Naive thymus-derived CD8-positive, alpha-beta T cell (primary cell): ENCODE data around the gene IRX4. TPM values are rescaled to one million over a fixed set of nuclear protein-coding genes. Genes with fewer than 3 reads are reported as not detected.
"Not testable (repeated sequence)": the region's sequence is repeated elsewhere in the genome, so short reads cannot be mapped to it uniquely, and the experiment has no call there.

Experiments used
- ATAC-seq, 2 donors: fragments of 150-1000 bp; cut with Tn5 transposase in 1 of 2; sonication (Bioruptor Pico), chemical (Tn5 transposase) in 1 of 2; 1 replicate in 1 of 2; 2 replicates in 1 of 2; pipeline ENCODE4 v1.10.0; 2021; ENCODE audit warnings: mild to moderate bottlenecking in 2 of 2, moderate library complexity in 2 of 2
- POLR2A ChIA-PET: fragments of 350-600 bp; sonication (Branson Sonifier 250); formaldehyde crosslinking; loops from one replicate; lab custom pipeline; 2021; ENCODE audit warnings: antibody characterized with exemption; lab: Charles Lee
- DNase-seq, 10 donors: peaks; one replicate each; pipeline versions ENCODE4 v3.0.0 to v3.0.0-alpha.2; 2020 to 2022
- H3K27ac Mint-ChIP-seq, 10 donors: one replicate each; pipeline ENCODE4 v1.8.0; 2020 to 2022; ENCODE audit warnings: mild to moderate bottlenecking in 10 of 10, mixed read lengths in 10 of 10, moderate library complexity in 4 of 10, inconsistent platforms in 1 of 10
- H3K27me3 Mint-ChIP-seq, 5 donors: one replicate each; pipeline ENCODE4 v1.8.0; 2021 to 2022; ENCODE audit warnings: mixed read lengths in 5 of 5
- H3K36me3 Mint-ChIP-seq, 3 donors: one replicate each; pipeline ENCODE4 v1.8.0; 2020 to 2022; ENCODE audit warnings: mixed read lengths in 3 of 3, mild to moderate bottlenecking in 2 of 3, inconsistent platforms in 1 of 3
- H3K4me1 Mint-ChIP-seq, 4 donors: one replicate each; pipeline ENCODE4 v1.8.0; 2021 to 2022; ENCODE audit warnings: mixed read lengths in 4 of 4
- H3K4me3 Mint-ChIP-seq, 10 donors: one replicate each; pipeline ENCODE4 v1.8.0; 2020 to 2022; ENCODE audit warnings: mild to moderate bottlenecking in 10 of 10, mixed read lengths in 10 of 10, moderate library complexity in 6 of 10, inconsistent platforms in 1 of 10
- H3K9me3 Mint-ChIP-seq, 9 donors: one replicate each; pipeline ENCODE4 v1.8.0; 2020 to 2022; ENCODE audit warnings: mixed read lengths in 9 of 9, mild to moderate bottlenecking in 3 of 9, inconsistent platforms in 1 of 9, moderate library complexity in 1 of 9
- polyA plus RNA-seq, 3 donors: library from polyadenylated mRNA; unstranded; fragments of 300-500 nt; fragmentation: Illumina TruSeq; gene quantifications; one replicate each; pipeline ENCODE4 v1.2.3, GENCODE V29; 2021
- total RNA-seq, 8 experiments: library from RNA in 2 of 8; stranded (reverse) in 2 of 8; gene quantifications; one replicate each; pipeline ENCODE4 v1.2.3 and lab custom pipeline; 2021 to 2026

The IRX4 gene
- total and polyA plus RNA-seq, 5 experiments from 2014 or later, result not detected

GRCh38 chr5:1843761-1844160 is 39.0 kb downstream of the IRX4 start:
- peaks cover 18 to 49% (median 27%) of the 10 kb centered on the region in 5 donors for H3K27me3 Mint-ChIP-seq
- POLR2A ChIA-PET, H3K4me3 Mint-ChIP-seq, ATAC-seq, H3K27ac Mint-ChIP-seq, H3K36me3 Mint-ChIP-seq, H3K4me1 Mint-ChIP-seq, H3K9me3 Mint-ChIP-seq: not testable (repeated sequence)
- peak in 1 of 10 donors; percentile 8 for DNase-seq

- Mint-ChIP-seq H3K27ac (no peak overlapping the region), H3K27me3 (peaks cover 13 to 48% (median 25%) of the 10 kb centered on the region in 5 donors), H3K4me1 (no peaks in the 10 kb centered on the region), H3K36me3 (no peaks in the 10 kb centered on the region), H3K4me3 (no peak overlapping the region), H3K9me3 (no peaks in the 10 kb centered on the region)
- no peak for DNase-seq
- POLR2A ChIA-PET, result no interaction called here
- no peak for ATAC-seq
Measured at GRCh38 chr5:1842004-1842819, 40.5 kb downstream of the IRX4 start.

GRCh38 chr5:1840741-1841521 is 41.8 kb downstream of the IRX4 start:
- POLR2A ChIA-PET, result no interaction called here
- peaks cover 13 to 48% (median 25%) of the 10 kb centered on the region in 5 donors for H3K27me3 Mint-ChIP-seq
- H3K4me3 Mint-ChIP-seq, result no peak overlapping the region
- H3K27ac Mint-ChIP-seq, result no peak overlapping the region
- no peak for ATAC-seq
- no peaks in the 10 kb centered on the region for H3K9me3 Mint-ChIP-seq
- DNase-seq, result peak in 1 of 10 donors; percentile 46
- H3K4me1 Mint-ChIP-seq, result no peaks in the 10 kb centered on the region
- H3K36me3 Mint-ChIP-seq, result no peaks in the 10 kb centered on the region

- POLR2A ChIA-PET, result no interaction called here
- no peak overlapping the region for H3K27ac Mint-ChIP-seq
- peak in 1 of 10 donors; percentile 53 for DNase-seq
Measured at GRCh38 chr5:1840071-1840547, 42.6 kb downstream of the IRX4 start.

GRCh38 chr5:1838013-1838412 is 44.7 kb downstream of the IRX4 start:
- Mint-ChIP-seq H3K27ac (no peak overlapping the region), H3K36me3 (no peaks in the 10 kb centered on the region), H3K9me3 (no peaks in the 10 kb centered on the region), H3K4me1 (no peaks in the 10 kb centered on the region), H3K4me3 (no peak overlapping the region), H3K27me3 (peaks cover 13 to 45% (median 27%) of the 10 kb centered on the region in 5 donors)
- DNase-seq, result no peak
- POLR2A ChIA-PET, result interaction anchor here (0.8 kb wide), 1 partner anchor 23 kb away, joined by 3 read pairs; no protein-coding TSS in a partner anchor
- ATAC-seq, result no peak

More at GRCh38 chr5:1840071-1840547, 42.6 kb downstream of the IRX4 start:
- H3K9me3 Mint-ChIP-seq, result no peaks in the 10 kb centered on the region
- H3K4me1 Mint-ChIP-seq, result no peaks in the 10 kb centered on the region
- H3K4me3 Mint-ChIP-seq, result no peak overlapping the region
- ATAC-seq, result no peak
- no peaks in the 10 kb centered on the region for H3K36me3 Mint-ChIP-seq
- H3K27me3 Mint-ChIP-seq, result peaks cover 13 to 48% (median 26%) of the 10 kb centered on the region in 5 donors

- DNase-seq (peak in 1 of 10 donors; percentile 47), ATAC-seq (no peak)
- Mint-ChIP-seq H3K27ac (no peak overlapping the region), H3K9me3 (no peaks in the 10 kb centered on the region), H3K4me3 (no peak overlapping the region), H3K36me3 (no peaks in the 10 kb centered on the region), H3K4me1 (no peaks in the 10 kb centered on the region), H3K27me3 (peaks cover 13 to 44% (median 24%) of the 10 kb centered on the region in 5 donors)
- POLR2A ChIA-PET, result no interaction called here
Measured at GRCh38 chr5:1836891-1837880, 45.5 kb downstream of the IRX4 start.

GRCh38 chr5:1836176-1836890 is 46.4 kb downstream of the IRX4 start:
- no peak overlapping the region for H3K4me3 Mint-ChIP-seq
- peak in 1 of 10 donors; percentile 36 for DNase-seq
- H3K9me3 Mint-ChIP-seq, result no peaks in the 10 kb centered on the region
- peaks cover 8 to 44% (median 23%) of the 10 kb centered on the region in 5 donors for H3K27me3 Mint-ChIP-seq
- no peaks in the 10 kb centered on the region for H3K4me1 Mint-ChIP-seq
- H3K27ac Mint-ChIP-seq, result no peak overlapping the region
- POLR2A ChIA-PET, result no interaction called here
- no peak for ATAC-seq
- no peaks in the 10 kb centered on the region for H3K36me3 Mint-ChIP-seq

- DNase-seq (no peak), ATAC-seq (no peak)
- Mint-ChIP-seq H3K36me3 (peaks cover 0 to 2% (median 0%) of the 10 kb centered on the region in 3 donors), H3K27me3 (peaks cover 7 to 42% (median 20%) of the 10 kb centered on the region in 5 donors), H3K27ac (no peak overlapping the region), H3K4me3 (no peak overlapping the region), H3K4me1 (peaks cover 0 to 2% (median 0%) of the 10 kb centered on the region in 4 donors), H3K9me3 (no peaks in the 10 kb centered on the region)
- POLR2A ChIA-PET, result no interaction called here
Measured at GRCh38 chr5:1835431-1835830, 47.3 kb downstream of the IRX4 start.

GRCh38 chr5:1834721-1835429 is 47.9 kb downstream of the IRX4 start:
- Mint-ChIP-seq H3K27me3 (peaks cover 6 to 36% (median 16%) of the 10 kb centered on the region in 5 donors), H3K36me3 (peaks cover 0 to 7% (median 2%) of the 10 kb centered on the region in 3 donors), H3K4me3 (no peak overlapping the region), H3K4me1 (peaks cover 0 to 2% (median 0%) of the 10 kb centered on the region in 4 donors), H3K27ac (no peak overlapping the region), H3K9me3 (no peaks in the 10 kb centered on the region)
- DNase-seq (no peak), ATAC-seq (no peak)
- POLR2A ChIA-PET, result no interaction called here

GRCh38 chr5:1834022-1834551 is 48.6 kb downstream of the IRX4 start:
- no peak overlapping the region for H3K27ac Mint-ChIP-seq
- H3K9me3 Mint-ChIP-seq, result no peaks in the 10 kb centered on the region
- ATAC-seq (no peak), DNase-seq (no peak)
- H3K36me3 Mint-ChIP-seq, result peaks cover 0 to 9% (median 2%) of the 10 kb centered on the region in 3 donors
- no peak overlapping the region for H3K4me3 Mint-ChIP-seq
- H3K27me3 Mint-ChIP-seq, result peaks cover 6 to 28% (median 9%) of the 10 kb centered on the region in 5 donors
- peaks cover 0 to 2% (median 0%) of the 10 kb centered on the region in 4 donors for H3K4me1 Mint-ChIP-seq
- POLR2A ChIA-PET, result no interaction called here
